Activated CD8-positive, alpha-beta T cell treated with anti-CD3 and anti-CD28 coated beads for 36 hours (primary cell): ENCODE results near the gene ANKRD11. TPM values are rescaled to one million over a fixed set of nuclear protein-coding genes. Genes with fewer than 3 reads are reported as not detected.
"Not testable (repeated sequence)": the region's sequence is repeated elsewhere in the genome, so short reads cannot be mapped to it uniquely, and the experiment has no call there.

Experiments
- ATAC-seq: fragments of 200-7000 bp; cut with Tn5 transposase; one replicate; pipeline ENCODE4 v1.10.0; 2021; ENCODE audit warnings: mild to moderate bottlenecking, moderate library complexity
- CTCF ChIA-PET: fragments of 350-600 bp; sonication (Branson Sonifier 250); formaldehyde crosslinking; loops from one replicate; lab custom pipeline; 2021; ENCODE audit warnings: antibody characterized with exemption; lab: Charles Lee
- POLR2A ChIA-PET: fragments of 350-600 bp; sonication (Branson Sonifier 250); formaldehyde crosslinking; loops from one replicate; lab custom pipeline; 2021; ENCODE audit warnings: antibody characterized with exemption; lab: Charles Lee
- DNase-seq: peaks from one replicate; pipeline ENCODE4 v3.0.0-alpha.2; 2020
- H3K27ac Mint-ChIP-seq: one replicate; pipeline ENCODE4 v1.8.0; 2021; ENCODE audit warnings: mild to moderate bottlenecking, mixed read lengths
- H3K27me3 Mint-ChIP-seq: one replicate; pipeline ENCODE4 v1.8.0; 2021; ENCODE audit warnings: mixed read lengths
- H3K36me3 Mint-ChIP-seq: one replicate; pipeline ENCODE4 v1.8.0; 2021; ENCODE audit warnings: low read depth, mixed read lengths
- H3K4me1 Mint-ChIP-seq: one replicate; pipeline ENCODE4 v1.8.0; 2021; ENCODE audit warnings: low read depth, mixed read lengths
- H3K4me3 Mint-ChIP-seq: one replicate; pipeline ENCODE4 v1.8.0; 2021; ENCODE audit warnings: mild to moderate bottlenecking, moderate library complexity, mixed read lengths
- H3K9me3 Mint-ChIP-seq: one replicate; pipeline ENCODE4 v1.8.0; 2021; ENCODE audit warnings: mixed read lengths
- intact Hi-C: fragments of 100-400 bp; cut with micrococcal nuclease; formaldehyde crosslinking; loops from one replicate; pipeline ENCODE4 v1.10.0; 2022
- total RNA-seq, 2 experiments: library from RNA; stranded (reverse); gene quantifications; one replicate each; pipeline ENCODE4 v1.2.3, GENCODE V29; 2021
- TF ChIP-seq, protein P1 (sequence below): fragments of 200-600 bp; IDR thresholded peaks from one replicate; pipeline ENCODE4 v1.8.0; 2022; ENCODE audit warnings: antibody characterized with exemption, mild to moderate bottlenecking

Gene ANKRD11
- total RNA-seq, 2 experiments from 2014 or later, result 145 to 147 TPM

DNA sequence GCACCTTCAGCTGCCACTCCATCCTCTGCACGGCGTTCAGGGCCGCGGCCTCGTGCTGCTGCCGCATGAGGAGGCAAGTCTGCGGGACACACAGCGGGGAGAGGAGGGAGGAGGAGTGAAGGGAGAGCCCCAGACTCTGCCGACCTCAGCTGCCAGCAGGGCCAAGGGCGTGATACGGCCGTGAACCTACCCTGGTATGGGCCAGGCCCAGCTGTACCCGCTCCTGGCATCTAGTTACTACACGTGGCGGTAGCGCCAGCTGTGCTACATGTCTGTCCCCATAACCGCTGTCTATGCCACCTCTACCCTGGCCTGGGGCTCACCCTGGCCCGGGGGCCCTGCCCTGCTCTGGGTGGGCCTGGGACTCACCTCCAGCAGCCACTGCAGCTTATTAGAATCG, 221.8 kb downstream of the ANKRD11 start:
- intact Hi-C loops, result no loop called here
- Mint-ChIP-seq H3K27ac (no peak overlapping the region), H3K4me3 (no peak overlapping the region), H3K4me1 (no peaks in the 10 kb centered on the region), H3K9me3 (no peaks in the 10 kb centered on the region), H3K27me3 (no peaks in the 10 kb centered on the region), H3K36me3 (peaks cover 32% of the 10 kb centered on the region)
- no peak for DNase-seq
- ChIA-PET CTCF (no interaction called here), POLR2A (no interaction called here)
- no peak for ATAC-seq
- TF ChIP-seq, protein P1, sequence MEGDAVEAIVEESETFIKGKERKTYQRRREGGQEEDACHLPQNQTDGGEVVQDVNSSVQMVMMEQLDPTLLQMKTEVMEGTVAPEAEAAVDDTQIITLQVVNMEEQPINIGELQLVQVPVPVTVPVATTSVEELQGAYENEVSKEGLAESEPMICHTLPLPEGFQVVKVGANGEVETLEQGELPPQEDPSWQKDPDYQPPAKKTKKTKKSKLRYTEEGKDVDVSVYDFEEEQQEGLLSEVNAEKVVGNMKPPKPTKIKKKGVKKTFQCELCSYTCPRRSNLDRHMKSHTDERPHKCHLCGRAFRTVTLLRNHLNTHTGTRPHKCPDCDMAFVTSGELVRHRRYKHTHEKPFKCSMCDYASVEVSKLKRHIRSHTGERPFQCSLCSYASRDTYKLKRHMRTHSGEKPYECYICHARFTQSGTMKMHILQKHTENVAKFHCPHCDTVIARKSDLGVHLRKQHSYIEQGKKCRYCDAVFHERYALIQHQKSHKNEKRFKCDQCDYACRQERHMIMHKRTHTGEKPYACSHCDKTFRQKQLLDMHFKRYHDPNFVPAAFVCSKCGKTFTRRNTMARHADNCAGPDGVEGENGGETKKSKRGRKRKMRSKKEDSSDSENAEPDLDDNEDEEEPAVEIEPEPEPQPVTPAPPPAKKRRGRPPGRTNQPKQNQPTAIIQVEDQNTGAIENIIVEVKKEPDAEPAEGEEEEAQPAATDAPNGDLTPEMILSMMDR, result no peak

DNA sequence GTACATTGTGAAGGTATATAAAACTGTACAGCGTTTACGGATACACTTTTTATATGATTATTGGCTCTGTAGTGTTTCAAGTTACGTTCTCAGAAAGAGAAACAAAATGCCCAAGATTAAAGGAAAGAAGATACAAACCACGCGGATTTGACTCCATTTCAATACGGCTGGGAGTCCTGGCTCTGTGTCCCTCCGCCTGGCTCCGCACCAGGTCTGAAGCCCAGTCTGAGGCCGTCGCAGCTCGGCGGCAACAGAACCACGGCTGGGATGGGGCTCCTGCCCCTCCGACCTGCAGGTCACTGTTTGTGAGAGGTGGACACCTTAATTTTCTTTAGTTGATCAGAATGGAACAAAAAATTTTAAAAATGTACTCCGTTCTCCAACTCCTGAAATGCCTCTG, 222.6 kb downstream of the ANKRD11 start:
- H3K9me3 Mint-ChIP-seq, H3K27ac Mint-ChIP-seq, H3K4me1 Mint-ChIP-seq, intact Hi-C loops, POLR2A ChIA-PET, ATAC-seq, DNase-seq, H3K27me3 Mint-ChIP-seq, H3K4me3 Mint-ChIP-seq: not testable (repeated sequence)
- peaks cover 27% of the 10 kb centered on the region for H3K36me3 Mint-ChIP-seq
- CTCF ChIA-PET, result interaction anchor here (1.3 kb wide), 1 partner anchor 22 kb away, joined by 6 read pairs; no protein-coding TSS in a partner anchor

DNA sequence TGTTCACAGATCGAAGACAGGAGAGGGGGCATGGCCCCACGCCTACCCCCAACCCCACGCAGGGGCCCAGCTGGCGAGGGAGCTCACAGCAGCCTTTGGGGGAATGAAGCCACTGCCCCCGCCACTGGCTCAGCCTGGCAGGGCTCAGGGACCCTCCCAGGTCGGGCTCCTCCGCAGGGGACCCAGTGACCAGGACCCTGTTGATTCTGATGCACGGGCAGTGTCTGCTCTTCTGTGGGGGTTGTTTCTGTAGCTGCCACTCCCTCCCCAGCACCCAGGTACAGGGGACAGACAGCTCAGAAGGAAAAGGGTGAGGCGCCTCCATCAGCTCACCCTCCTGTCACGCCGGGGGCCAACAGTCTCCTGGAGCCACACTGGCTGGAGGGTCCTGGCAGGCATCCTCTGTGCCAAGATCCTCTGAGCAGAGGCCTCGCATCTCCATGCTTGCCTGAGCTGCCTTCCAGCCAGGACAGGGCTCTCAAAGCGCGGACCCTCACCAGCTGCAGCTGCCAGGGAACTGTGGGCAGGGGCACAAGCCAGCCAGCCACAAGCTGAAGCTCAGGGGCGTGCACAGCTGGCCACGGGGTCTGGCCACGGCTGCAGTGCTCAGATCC, 223.7 kb downstream of the ANKRD11 start:
- Mint-ChIP-seq H3K4me3 (no peak overlapping the region), H3K9me3 (no peaks in the 10 kb centered on the region), H3K4me1 (no peaks in the 10 kb centered on the region), H3K27me3 (no peaks in the 10 kb centered on the region), H3K36me3 (peaks cover 18% of the 10 kb centered on the region), H3K27ac (no peak overlapping the region)
- intact Hi-C loops, result no loop called here
- TF ChIP-seq, protein P1, result no peak
- DNase-seq (no peak), ATAC-seq (no peak)
- ChIA-PET CTCF (interaction anchor here (1.0 to 1.3 kb wide), 2 partner anchors 13 to 23 kb away, joined by 3 to 6 read pairs; no protein-coding TSS in a partner anchor), POLR2A (interaction anchor here (0.5 kb wide), 1 partner anchor 544 kb away, joined by 3 read pairs; no protein-coding TSS in a partner anchor)

DNA sequence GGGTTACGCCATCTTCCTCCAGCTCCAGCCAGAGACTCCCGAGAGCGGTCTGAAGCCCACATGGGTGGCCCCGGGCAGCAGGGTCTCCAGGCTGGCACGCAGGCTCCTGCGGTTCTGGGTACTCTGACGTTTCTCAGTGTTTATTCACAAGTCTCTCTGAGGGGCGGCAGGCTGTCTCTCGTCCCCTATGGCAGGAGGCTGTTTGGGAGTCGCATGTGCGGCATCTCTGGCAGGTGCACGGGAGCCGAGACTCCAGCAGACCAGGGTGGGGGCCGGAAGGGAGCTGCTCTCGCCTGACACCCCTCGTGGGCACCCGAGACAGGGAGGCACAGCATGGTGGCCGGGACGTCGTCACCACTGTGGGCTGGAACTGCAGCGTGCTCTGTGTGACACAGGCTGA, 224.7 kb downstream of the ANKRD11 start:
- POLR2A ChIA-PET, result no interaction called here
- TF ChIP-seq, protein P1, result no peak
- Mint-ChIP-seq H3K27ac (no peak overlapping the region), H3K4me1 (no peaks in the 10 kb centered on the region), H3K4me3 (peak overlapping the region; percentile 15), H3K9me3 (no peaks in the 10 kb centered on the region), H3K36me3 (peaks cover 13% of the 10 kb centered on the region), H3K27me3 (no peaks in the 10 kb centered on the region)
- CTCF ChIA-PET, result no interaction called here
- DNase-seq, result no peak
- intact Hi-C loops, result no loop called here
- no peak for ATAC-seq

DNA sequence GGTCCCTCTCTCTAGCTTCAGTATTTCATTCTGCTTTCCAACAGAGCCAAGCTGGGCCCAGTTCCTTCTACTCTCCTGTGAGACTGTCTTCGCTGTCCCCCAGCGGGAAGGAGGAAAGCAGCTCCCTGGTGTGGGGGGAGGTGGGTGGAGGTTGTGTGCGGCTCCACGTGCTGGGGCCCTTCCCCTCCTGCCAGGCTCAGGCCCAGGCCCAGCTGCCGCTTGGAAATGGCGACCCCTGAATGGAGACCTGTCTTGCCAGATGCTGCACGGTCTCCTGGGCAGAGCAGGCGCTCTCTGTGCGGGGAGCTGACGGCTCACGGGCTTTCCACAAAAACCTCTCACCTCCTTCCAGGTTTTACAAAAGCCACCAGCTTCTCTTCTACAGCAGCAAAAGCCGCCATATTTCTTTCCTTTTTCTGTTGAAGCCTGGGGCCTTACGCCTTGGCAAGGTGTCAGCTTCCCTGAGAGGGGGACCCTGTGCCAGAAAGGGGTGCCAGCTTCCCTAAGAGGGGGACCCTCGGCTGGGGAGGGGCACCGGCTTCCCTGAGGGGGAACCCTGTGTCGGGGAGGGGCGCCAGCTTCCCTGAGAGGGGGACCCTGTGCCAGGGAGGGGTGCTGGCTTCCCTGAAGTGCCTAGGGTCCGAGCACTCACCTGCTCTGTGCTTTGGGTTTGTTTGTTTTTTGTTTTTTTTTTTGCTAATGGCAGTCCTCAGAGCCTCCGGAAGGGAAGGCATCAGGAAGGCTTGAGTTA, 225.4 kb downstream of the ANKRD11 start:
- Mint-ChIP-seq H3K4me1 (no peaks in the 10 kb centered on the region), H3K27ac (no peak overlapping the region), H3K9me3 (no peaks in the 10 kb centered on the region), H3K27me3 (no peaks in the 10 kb centered on the region), H3K36me3 (peaks cover 7% of the 10 kb centered on the region), H3K4me3 (no peak overlapping the region)
- intact Hi-C loops, result no loop called here
- DNase-seq (no peak), ATAC-seq (no peak)
- TF ChIP-seq, protein P1, result no peak
- ChIA-PET POLR2A (interaction anchor here (1.1 kb wide), 1 partner anchor 294 kb away, joined by 3 read pairs; no protein-coding TSS in a partner anchor), CTCF (interaction anchor here (1.9 kb wide), 1 partner anchor 24 kb away, joined by 6 read pairs; no protein-coding TSS in a partner anchor)
